Endodermal cell (in vitro differentiated cells): ENCODE data around the gene KIFAP3. TPM values are rescaled to one million over a fixed set of nuclear protein-coding genes. Genes with fewer than 3 reads are reported as not detected.

Experiments used
- DNase-seq: peaks from one replicate; pipeline ENCODE4 v3.0.0-alpha.2; 2017
- H3K27ac ChIP-seq: 2 replicates; pipeline ENCODE4 v1.5.1; 2013; ENCODE audit warnings: mild to moderate bottlenecking, low read depth, low read length, moderate library complexity
- H3K27me3 ChIP-seq: 2 replicates; pipeline ENCODE4 v1.6.1; 2013; ENCODE audit warnings: mild to moderate bottlenecking, low read length, moderate library complexity; ENCODE audit not compliant: insufficient read depth, control insufficient read depth, poor library complexity, severe bottlenecking
- H3K36me3 ChIP-seq: 2 replicates; pipeline ENCODE4 v1.7.0; 2013; ENCODE audit warnings: mild to moderate bottlenecking, low read length, moderate library complexity; ENCODE audit not compliant: control insufficient read depth, insufficient read depth
- H3K4me1 ChIP-seq: one replicate; pipeline ENCODE4 v1.7.0; 2013; ENCODE audit warnings: low read length; ENCODE audit not compliant: control insufficient read depth, insufficient read depth
- H3K4me3 ChIP-seq: 2 replicates; pipeline ENCODE4 v1.5.1; 2013; ENCODE audit warnings: mild to moderate bottlenecking, low read length, moderate library complexity
- H3K9ac ChIP-seq: 2 replicates; pipeline ENCODE4 v1.6.1; 2013; ENCODE audit warnings: mild to moderate bottlenecking, low read length, moderate library complexity; ENCODE audit not compliant: poor library complexity, severe bottlenecking; ENCODE audit errors: extremely low read depth
- H3K9me3 ChIP-seq: 2 replicates; pipeline ENCODE4 v1.6.1; 2013; ENCODE audit warnings: mild to moderate bottlenecking, low read length, moderate library complexity; ENCODE audit not compliant: control insufficient read depth
- H3K27ac Mint-ChIP-seq: 2 replicates; pipeline ENCODE4 v1.8.0; 2020; ENCODE audit warnings: mixed read lengths
- H3K27me3 Mint-ChIP-seq: 2 replicates; pipeline ENCODE4 v1.8.0; 2021; ENCODE audit warnings: mild to moderate bottlenecking, mixed read lengths; ENCODE audit not compliant: insufficient read depth
- H3K36me3 Mint-ChIP-seq: 2 replicates; pipeline ENCODE4 v1.8.0; 2020; ENCODE audit warnings: low read depth, mixed read lengths
- H3K4me1 Mint-ChIP-seq: 2 replicates; pipeline ENCODE4 v1.8.0; 2020; ENCODE audit warnings: mixed read lengths
- H3K4me3 Mint-ChIP-seq: 2 replicates; pipeline ENCODE4 v1.8.0; 2020; ENCODE audit warnings: mild to moderate bottlenecking, moderate library complexity, mixed read lengths
- H3K9me3 Mint-ChIP-seq: 2 replicates; pipeline ENCODE4 v1.8.0; 2020; ENCODE audit warnings: mild to moderate bottlenecking, mixed read lengths
- WGBS, 2 experiments: methylation state at CpG; one replicate each; pipeline versions ENCODE4 v1.1.5 to v1.1.7; 2013; ENCODE audit warnings: missing lambda C conversion rate in 2 of 2, mixed read lengths in 1 of 2; ENCODE audit not compliant: insufficient coverage in 1 of 2, insufficient read length in 1 of 2; 5-methylcytosine and 5-hydroxymethylcytosine counted together
- total RNA-seq, 2 donors: library from RNA; stranded (reverse); fragmentation: NEBNext Ultra II Directional in 1 of 2; extraction: Animal tissue kit (Norgen Biotek cat#: 25700) in 1 of 2; gene quantifications; 2 replicates in 1 of 2; 3 replicates in 1 of 2; pipeline ENCODE4 v1.2.1, GENCODE V29; 2021
- TF ChIP-seq, protein P1 (sequence below): fragments of 200-600 bp; sonication (generic); conservative IDR thresholded peaks from 2 replicates; pipeline ENCODE4 v1.5.0; 2021; ENCODE audit warnings: antibody characterized with exemption, mild to moderate bottlenecking

Gene KIFAP3
- total RNA-seq, 2 donors from 2014 or later = 8.9 to 14.5 TPM

DNA sequence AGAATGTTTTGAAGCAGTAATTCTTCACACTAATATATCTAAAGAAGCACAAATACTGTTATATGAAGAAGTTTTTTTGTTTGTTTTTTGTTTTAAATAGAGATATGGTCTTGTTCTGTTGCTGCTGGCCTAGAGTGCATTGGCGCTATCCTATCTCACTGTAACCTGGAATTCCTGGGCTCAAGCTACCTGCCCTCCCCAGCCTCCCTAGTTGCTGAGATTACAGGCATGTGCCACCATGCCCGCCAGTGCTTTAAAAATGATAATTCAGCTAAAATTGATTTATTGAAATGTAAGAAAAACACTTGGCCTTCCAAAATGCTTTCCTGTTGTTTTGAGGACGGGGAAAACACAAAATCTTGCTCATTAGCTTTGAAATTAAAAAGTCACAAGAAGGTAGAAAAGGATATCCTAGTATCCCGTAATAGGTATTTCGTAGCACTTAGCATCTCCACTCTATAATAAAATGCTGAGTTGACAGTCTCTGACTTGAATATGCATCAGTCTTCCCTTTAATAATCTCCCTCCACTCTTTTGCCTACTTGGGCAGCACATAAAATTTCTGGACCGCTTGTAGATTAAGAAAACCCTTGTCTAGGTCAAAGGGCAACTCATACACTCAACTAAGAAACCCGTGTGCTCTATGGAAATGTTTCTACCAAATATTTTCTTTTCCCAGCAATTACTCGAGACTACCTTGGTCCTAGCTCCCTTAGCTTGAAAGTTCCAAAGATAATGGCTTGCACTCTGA lies 182.1 kb downstream of the KIFAP3 start:
- WGBS, 2 experiments = 81 to 88% methylated on average over 7 to 8 of the region's 8 CpGs
- H3K9me3 Mint-ChIP-seq = no peaks in the 10 kb centered on the region
- peak overlapping the region; percentile 81 for H3K4me3 Mint-ChIP-seq
- peak overlapping the region; percentile 99 for H3K9ac ChIP-seq
- H3K9me3 ChIP-seq = no peaks in the 10 kb centered on the region
- peaks cover 6% of the 10 kb centered on the region for H3K36me3 Mint-ChIP-seq
- no peak overlapping the region for H3K27ac ChIP-seq
- TF ChIP-seq, protein P1, sequence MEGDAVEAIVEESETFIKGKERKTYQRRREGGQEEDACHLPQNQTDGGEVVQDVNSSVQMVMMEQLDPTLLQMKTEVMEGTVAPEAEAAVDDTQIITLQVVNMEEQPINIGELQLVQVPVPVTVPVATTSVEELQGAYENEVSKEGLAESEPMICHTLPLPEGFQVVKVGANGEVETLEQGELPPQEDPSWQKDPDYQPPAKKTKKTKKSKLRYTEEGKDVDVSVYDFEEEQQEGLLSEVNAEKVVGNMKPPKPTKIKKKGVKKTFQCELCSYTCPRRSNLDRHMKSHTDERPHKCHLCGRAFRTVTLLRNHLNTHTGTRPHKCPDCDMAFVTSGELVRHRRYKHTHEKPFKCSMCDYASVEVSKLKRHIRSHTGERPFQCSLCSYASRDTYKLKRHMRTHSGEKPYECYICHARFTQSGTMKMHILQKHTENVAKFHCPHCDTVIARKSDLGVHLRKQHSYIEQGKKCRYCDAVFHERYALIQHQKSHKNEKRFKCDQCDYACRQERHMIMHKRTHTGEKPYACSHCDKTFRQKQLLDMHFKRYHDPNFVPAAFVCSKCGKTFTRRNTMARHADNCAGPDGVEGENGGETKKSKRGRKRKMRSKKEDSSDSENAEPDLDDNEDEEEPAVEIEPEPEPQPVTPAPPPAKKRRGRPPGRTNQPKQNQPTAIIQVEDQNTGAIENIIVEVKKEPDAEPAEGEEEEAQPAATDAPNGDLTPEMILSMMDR = no peak
- H3K4me1 ChIP-seq = peaks cover 7% of the 10 kb centered on the region
- H3K4me1 Mint-ChIP-seq = peaks cover 28% of the 10 kb centered on the region
- no peak overlapping the region for H3K27ac Mint-ChIP-seq
- no peaks in the 10 kb centered on the region for H3K27me3 ChIP-seq
- peak overlapping the region; percentile 81 for H3K4me3 ChIP-seq
- peaks cover 9% of the 10 kb centered on the region for H3K36me3 ChIP-seq
- DNase-seq = no peak
- H3K27me3 Mint-ChIP-seq = peaks cover 20% of the 10 kb centered on the region

DNA sequence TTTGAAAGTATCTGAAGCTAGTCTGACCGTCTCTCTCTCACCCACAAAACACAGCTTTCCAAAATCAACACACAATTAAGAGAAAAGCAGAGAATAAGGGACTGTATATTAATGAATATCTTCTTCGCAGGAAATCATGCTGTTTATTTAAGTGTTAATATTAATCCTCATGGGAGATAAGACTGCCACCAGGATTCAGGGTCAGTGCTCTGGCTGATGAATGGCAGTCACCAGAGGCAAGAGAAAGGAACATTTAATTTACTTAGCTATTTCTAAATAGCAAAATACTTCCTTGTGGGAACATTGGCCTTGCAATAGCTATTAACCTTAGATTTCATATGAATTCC lies 183.0 kb downstream of the KIFAP3 start:
- H3K4me1 ChIP-seq = peaks cover 7% of the 10 kb centered on the region
- H3K9me3 Mint-ChIP-seq = no peaks in the 10 kb centered on the region
- H3K27me3 Mint-ChIP-seq = peaks cover 12% of the 10 kb centered on the region
- no peak overlapping the region for H3K27ac Mint-ChIP-seq
- peaks cover 10% of the 10 kb centered on the region for H3K36me3 Mint-ChIP-seq
- no peaks in the 10 kb centered on the region for H3K9me3 ChIP-seq
- TF ChIP-seq, protein P1 = no peak
- H3K4me3 Mint-ChIP-seq = no peak overlapping the region
- no peak for DNase-seq
- 100% methylated on average over 1 of the region's 2 CpGs for whole genome bisulfite sequencing, 2 experiments
- no peak overlapping the region for H3K27ac ChIP-seq
- H3K27me3 ChIP-seq = no peaks in the 10 kb centered on the region
- peaks cover 16% of the 10 kb centered on the region for H3K36me3 ChIP-seq
- no peak overlapping the region for H3K9ac ChIP-seq
- H3K4me1 Mint-ChIP-seq = peaks cover 28% of the 10 kb centered on the region
- H3K4me3 ChIP-seq = peak overlapping the region; percentile 41

DNA sequence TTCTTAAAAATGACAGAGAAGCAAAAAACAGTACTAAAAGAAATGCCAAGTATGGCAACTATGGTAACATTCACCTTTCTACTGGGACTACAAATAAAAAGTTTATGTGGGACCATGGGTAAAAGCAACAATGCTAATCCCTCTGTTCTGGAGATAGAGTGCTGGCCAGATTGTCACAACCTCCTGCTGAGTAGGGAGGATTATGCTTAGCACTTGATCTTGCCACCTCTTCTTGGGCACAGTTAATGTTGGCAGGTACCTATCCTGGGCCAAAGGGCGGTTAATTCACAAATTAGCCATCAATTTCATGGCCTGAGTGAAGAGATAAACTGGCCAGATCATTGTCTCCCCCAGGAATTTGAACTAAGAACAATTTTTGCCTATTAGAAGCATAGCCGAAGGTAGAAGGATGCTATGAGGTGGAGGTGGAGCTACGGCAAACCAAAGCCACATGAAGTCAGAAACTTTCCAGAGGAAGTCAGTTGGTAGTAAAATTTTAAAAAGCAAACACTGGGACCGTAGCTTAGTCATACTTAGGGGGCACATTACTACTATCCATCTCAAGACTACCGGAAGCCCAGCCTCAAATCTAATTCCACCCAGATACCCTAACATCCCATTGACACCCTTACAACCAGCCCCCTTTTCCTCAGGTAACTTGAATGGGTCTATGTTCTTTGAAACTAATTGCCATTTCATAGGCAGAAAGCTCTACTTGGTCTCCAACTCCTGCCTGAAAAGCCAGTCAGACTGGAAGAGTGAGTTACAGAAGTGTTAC lies 183.5 kb downstream of the KIFAP3 start:
- no peaks in the 10 kb centered on the region for H3K9me3 Mint-ChIP-seq
- Histone ChIP-seq H3K4me3 (no peak overlapping the region), H3K36me3 (peaks cover 19% of the 10 kb centered on the region), H3K4me1 (peaks cover 7% of the 10 kb centered on the region), H3K9ac (no peak overlapping the region), H3K27me3 (no peaks in the 10 kb centered on the region), H3K27ac (no peak overlapping the region), H3K9me3 (no peaks in the 10 kb centered on the region)
- WGBS, 2 experiments = 83 to 90% methylated on average over 1 to 5 of the region's 5 CpGs
- TF ChIP-seq, protein P1 = no peak
- no peak overlapping the region for H3K27ac Mint-ChIP-seq
- DNase-seq = peak; percentile 65
- peaks cover 8% of the 10 kb centered on the region for H3K27me3 Mint-ChIP-seq
- H3K4me1 Mint-ChIP-seq = peaks cover 28% of the 10 kb centered on the region
- H3K36me3 Mint-ChIP-seq = peaks cover 15% of the 10 kb centered on the region
- H3K4me3 Mint-ChIP-seq = no peak overlapping the region
